Measurements from ENCODE around the gene BLMH.

BLMH gene, protein sequence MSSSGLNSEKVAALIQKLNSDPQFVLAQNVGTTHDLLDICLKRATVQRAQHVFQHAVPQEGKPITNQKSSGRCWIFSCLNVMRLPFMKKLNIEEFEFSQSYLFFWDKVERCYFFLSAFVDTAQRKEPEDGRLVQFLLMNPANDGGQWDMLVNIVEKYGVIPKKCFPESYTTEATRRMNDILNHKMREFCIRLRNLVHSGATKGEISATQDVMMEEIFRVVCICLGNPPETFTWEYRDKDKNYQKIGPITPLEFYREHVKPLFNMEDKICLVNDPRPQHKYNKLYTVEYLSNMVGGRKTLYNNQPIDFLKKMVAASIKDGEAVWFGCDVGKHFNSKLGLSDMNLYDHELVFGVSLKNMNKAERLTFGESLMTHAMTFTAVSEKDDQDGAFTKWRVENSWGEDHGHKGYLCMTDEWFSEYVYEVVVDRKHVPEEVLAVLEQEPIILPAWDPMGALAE

DNA sequence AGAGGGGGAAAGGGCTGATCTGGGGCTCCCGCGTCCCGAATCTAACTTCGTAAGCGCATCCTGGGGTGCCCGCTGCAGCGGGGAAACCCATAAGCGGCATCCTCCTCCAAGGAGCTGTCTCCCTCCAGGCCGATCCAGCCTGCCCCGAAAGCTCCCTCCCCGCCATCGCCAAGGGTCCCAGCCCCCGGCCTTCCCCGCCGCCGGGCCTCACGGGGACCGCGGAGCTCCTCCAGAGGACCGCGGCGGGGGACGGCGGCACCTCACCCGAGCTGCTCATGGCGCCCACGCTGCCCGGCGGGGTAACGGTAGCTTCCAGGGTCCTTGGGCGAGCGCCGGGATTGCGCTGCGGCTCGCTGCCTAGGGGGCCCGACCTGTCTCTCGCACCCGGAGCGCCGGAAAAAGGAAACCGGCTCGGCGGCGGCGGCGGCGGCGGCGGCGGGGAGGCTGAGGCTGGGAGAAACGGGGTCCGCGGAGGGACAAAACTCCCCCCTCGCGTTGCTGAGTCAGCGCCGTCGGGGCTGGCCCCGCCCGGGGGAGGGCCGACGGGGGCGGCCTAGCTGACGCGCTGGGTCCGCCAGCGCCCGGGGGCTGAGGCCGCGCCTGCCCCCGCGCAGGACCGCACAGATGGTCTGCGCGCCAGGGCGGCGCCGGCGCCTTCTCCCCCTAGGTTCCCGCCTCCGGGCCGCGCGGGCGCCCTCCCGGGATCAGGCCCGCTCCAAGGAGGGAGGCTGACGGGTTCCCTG lies at the start of gene BLMH:
Gene BLMH, minus strand, starts transcription at position 402 of the 743 bp plus-strand sequence. Its CDS starts 125 bp downstream, at position 277.
- peak; percentile 79 for DNase-seq

DNA sequence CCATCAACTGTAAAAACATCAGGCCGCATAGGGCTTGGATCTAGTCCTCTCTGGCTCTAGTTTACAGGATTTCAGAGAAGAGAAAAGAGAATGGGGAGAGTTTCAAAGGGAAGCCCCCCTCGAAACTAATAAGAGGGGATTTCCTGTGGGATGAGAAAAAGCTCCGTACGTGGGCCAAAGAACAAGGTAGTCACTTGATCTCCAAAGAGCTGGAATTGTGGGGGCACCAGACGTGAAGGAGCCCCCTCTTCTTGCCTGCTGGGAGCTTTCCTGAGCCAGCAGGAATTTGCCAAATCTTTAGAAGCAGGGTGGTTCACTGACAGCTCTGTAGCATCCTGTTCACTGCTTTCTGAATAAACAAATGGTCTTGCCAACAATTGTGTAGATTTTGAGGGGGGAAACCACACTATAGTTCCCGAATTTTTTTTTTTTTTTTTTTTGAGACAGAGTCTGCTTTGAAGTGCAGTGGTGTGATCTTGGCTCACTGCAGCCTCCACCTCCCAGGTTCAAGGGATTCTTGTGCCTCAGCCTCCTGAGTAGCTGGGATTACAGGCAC lies 49.1 kb upstream of the BLMH start:
- no peak for DNase-seq

DNA sequence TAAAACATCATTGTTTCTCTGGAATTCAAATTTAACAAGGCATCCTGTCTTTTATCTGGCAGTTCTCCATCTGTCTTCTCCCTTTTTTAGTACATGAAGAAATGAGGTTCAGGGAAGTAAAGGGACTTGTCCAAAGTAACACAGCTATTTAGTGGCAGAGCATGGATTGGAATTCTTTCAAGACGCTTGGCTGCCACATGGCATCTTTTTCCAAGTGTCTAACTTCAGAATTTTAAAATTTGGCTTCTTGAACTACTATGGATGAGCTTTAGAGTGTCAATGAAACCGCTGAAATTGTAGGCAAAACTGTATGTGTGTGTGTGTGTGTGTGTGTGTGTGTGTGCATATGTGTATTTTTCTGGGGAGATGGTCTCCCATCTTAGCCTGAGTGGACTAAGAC lies 47.3 kb upstream of the BLMH start:
- DNase-seq = no peak

DNA sequence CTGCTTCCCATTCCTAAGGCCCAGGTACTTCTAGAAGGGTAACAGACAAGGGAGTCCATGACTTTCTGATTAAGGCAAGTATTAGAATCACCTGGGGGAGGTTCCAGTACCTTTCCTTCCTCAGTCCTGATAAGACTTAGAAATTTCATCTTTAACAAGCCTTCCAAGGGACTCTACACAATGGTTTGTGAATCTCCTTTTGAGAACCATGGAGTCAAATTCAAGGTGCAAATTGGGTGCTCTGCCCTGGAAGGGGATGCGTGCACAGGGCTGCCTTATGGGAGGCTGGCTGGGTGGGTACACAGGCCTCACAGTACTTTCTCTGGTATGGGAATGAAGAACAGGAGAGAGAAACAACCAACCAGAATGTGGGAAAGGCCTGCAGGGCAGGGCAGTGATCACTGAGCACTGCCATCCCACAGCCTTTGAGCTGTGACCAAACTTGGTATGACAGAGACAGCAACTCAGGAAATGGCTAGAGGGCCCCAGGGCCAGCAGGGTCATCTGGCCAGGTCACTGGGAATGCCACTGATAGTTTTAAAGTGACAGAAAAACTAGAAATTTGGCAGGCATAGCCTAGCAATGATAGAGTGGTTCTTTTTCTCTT lies 45.8 kb upstream of the BLMH start:
- no peak for DNase-seq

DNA sequence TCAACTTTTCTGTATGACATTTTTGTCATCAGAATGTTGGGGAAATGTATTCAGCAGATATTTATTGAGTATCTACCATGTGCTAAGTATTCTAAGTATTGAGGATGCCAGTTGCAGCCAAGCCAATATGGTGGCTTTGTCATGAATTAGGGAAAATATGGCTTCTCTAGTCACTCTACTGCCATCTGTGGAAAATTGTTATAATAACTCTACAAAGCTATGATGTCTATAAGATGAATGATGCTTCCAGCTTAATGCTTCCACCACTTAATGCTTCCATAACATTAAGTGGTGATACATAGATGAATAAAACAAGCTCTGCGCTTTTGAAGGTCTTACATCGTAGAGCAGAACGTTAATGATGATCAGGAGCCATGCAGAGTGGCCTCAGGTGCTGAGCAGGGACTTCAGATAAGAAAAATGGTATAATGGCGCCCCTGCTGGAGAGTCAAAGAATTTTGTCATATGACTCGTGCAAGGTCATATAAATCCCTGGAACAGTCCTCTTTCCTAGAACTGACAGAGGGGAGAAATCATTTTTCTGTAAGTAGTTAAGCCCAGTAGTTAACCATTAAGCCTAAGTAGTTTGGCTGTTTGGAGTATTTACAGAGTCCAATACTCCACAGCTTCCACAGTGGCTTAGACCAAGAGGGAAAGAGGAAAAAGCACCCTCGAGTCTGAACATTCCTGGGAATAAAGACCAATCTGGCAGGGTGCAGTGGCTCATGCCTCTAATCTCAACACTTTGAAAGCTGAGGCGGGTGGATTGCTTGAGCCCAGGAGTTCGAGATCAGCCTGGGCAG lies 44.8 kb upstream of the BLMH start:
- peak; percentile 60 for DNase-seq

DNA sequence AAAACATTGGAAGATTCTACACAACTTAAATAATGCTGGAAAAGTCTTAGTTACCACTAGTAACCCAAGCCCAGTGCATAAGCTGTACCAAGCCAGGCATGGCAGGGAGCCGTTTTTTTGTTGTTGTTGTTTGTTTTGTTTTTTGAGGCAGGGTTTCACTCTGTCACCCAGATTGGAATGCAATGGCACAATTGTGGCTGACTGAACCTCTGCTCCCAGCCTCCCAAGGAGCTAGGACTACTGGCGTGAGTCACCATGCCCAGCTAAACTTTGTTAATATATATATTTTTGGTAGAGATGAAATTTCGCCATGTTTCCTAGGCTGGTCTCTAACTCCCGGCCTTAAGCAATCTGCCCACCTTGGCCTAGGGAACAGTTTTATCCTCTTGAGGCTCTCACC lies 42.7 kb upstream of the BLMH start:
- DNase-seq = no peak

DNA sequence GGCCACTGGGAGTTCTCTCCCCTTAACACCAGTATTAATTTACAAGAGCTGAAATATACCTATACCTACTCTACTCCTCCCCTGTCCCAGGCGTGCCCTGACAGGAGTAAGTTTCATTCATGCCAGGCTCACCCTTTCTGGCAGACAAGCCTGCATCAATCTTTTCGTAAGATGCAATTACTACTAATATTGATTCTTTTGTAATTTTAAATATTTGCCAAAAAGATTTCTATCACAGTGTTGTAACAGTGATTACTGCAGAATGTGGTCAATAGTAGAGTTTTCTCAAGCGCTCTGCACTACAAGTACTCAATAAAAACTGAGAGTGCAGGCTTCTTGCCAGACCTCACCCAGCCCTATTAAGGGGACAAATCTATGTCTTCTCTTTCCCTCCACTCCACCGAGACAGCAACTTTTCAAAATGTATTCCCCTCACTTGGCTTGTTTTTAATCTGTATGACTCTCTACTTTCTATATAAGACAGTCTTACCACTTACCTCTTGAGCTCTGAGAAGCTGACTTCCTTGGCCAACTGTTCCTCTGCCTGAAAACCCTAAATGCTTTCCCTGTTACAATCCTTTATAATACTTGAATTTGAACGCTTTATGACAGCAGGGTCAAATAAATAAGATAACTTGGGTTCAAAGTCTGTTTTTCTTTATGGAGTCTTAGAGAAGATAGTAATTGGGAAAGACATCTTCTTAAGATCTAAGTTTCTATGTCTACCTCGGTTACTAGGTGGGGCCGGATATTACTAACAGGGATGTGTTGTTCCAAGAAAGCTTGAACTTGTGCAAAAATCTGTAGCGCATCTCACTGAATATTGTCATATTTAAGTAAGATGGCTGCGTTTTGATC lies 42.0 kb upstream of the BLMH start, which contains the start of gene TMIGD1:
Gene TMIGD1, minus strand, starts transcription at position 555 of the 858 bp plus-strand sequence. CDS start 1,924 bp downstream, outside the sequence.
- DNase-seq = no peak

DNA sequence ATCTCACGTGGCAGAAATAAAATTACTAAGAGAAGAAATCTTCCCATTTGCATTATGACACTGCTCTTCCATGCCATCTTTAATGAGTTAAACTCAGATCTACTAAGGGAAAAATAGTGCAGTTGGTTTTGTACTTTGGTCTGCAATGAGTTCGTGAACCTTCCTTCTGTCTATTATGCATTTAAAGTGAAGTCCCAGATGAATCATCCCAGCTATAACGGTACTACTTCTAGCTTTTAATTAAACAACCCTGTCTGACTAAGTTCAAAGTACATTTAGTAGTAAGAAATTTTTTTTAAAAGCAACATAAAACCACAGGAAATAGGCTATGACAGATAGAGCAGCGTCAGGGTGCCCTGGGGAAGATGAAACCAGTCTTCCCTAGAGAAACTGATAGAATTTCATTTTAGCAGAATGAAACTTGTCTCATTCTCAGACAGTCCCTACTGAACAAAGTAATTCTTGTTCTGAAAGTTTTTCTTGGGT lies 40.4 kb upstream of the BLMH start:
- DNase-seq = peak; percentile 31

DNA sequence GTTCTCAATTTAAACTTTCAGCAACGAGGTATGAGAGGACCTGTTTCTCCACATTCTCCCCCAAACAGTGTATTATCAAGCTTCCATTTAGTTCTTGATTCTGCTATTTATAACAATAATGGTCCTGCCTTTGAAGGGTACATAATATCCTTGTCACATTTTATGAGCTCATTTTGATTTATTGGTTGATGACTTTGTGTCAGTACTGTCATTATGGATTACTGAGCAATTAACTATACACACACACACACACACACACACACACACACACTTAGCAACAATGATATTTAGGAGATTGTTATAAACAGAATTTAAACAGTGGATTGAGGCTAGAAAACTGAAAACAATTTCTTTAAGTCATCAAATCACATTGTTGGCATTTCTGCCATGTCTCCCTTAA lies 35.1 kb upstream of the BLMH start:
- no peak for DNase-seq

DNA sequence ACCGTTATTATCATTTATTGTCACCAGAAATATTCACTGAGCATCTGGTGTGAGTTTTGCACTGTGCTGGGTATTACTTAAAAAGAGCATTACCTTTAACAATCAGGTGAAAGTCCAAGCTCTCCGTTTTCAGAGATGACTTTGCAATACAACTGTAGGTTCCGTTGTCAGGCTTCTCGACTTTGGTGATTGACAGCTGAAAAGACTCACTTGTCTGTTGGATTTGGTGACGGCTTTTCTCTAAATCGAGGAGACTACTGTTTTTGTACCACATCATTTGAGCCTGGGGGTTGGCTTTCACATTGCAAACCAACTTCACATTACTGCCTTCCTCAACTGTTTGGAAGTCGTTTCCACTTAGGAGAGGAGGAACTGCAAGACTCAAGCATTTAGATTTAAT lies 33.0 kb upstream of the BLMH start:
- no peak for DNase-seq

DNA sequence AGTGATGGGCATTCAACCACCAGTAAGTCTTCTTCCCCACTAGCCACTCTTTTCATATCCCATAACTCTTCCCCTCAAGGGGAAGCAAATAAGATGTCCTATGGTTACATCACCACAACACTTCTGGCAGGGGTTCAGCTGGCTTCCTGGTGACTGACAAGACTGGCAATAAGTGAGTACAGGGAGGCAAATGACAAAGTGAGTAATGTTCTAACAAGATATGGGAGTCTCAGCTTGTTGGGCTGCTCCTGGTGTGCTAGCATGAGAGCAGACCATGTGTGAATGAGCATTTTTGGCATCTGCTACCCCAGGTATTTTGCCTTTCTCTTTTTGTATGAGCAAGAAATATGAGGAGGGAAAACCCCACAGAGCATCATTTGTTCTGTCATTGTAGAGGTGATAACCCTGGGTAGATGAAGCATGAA lies 32.2 kb upstream of the BLMH start:
- peak; percentile 20 for DNase-seq

DNA sequence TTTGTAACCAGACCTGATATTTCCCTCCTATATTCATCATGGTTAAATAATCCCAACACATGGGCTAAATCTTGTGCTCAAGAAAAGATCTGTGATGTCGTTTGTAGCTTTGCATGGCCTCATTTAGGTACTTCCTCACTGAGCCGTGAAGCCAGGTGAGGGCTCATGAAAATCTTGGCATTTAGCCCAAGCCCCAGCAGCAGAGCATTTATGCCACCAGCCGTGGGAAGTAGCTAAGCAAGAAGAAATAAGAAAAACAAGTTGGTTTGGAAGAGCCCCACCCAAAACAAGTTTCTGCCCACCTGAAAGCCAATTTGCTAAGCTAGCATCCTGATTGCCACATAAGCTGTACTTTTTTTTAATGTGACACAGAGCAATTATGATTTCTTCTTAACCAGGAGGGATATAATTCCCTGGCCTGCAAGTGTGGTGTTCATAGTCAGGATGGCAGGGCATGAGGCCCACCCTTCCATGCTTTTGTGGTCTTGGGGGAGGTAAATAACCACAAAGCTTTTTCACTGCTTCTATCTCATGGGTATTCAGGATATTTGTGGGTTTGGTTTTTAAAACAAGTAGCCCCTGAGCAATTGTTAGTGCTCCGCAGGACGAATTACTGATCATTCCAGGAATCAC lies 31.6 kb upstream of the BLMH start:
- DNase-seq = peak; percentile 35

DNA sequence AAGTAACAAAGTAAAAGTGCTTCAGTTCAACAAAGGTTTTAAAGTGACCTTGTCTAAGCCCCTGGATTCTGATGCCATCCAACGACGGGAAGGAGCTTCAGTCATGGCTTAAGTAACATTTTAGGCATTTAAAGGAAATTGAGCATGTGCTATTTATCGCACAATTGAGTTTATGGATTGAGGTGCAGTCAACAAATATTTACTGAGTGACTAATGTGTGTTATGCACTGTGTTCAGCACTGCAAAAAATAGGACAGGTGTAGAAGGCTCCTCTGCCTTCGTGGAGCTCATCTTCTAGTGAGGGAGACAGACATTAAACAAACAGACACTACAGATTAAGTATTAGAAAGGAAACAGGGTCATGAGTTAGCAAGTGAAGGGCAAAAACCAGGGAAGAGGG lies 29.6 kb upstream of the BLMH start:
- DNase-seq = no peak

DNA sequence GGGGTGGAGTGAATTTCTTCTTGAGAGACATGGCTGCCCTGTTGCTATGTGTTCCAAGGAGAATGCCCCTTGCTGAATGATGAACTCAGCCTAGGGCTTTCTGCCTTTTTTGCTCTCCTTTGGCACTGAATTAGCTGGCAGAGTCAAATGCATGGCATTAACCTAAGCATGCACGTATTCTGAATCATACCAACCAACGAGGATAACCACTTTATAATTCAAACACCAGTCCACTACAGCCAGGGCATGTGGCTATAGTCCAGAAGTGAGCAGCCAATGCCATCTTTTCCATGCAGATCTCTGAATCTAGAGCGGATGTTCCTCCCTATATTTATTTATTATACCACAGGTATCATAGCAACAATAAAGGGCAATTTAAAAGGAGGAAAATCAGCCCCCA lies 26.4 kb upstream of the BLMH start:
- DNase-seq = no peak

DNA sequence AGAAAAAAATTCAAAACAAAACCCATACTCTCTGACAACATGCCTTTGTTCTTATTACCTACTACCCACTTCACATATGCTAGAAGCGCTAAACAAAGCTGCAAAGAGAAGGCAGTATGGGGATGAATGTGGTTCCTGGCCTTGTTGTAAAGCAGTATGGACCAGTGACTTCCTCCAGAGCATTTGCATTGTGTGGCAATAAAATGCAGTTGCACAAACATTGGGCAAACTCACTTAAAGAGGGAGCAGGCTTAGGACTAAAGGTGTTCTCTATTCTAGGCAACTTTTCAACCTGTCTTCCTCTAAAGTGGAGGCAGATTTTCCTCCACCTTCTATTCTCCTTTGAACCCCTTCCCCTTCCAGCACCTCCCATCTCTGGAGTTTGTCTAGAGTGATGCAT lies 25.0 kb upstream of the BLMH start:
- DNase-seq = no peak

DNA sequence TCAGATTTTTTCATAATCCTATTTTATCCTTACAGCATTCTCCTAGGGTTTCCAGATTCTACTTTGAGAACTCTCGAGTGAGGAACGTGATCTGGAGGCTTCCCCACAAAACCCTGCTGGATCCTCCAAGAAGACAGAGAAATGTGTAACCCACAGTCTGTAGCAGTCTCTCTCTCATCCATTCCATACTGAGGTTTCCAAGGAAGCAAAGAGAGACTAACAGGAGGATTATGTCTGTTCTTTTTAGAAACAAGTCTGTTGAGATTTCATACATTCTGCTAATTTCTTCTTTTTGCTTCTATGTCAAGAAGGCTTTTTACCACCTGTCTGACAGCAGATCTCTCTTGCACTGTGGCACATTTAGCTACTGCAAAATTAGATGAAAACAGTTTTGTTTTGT lies 23.4 kb upstream of the BLMH start:
- no peak for DNase-seq

DNA sequence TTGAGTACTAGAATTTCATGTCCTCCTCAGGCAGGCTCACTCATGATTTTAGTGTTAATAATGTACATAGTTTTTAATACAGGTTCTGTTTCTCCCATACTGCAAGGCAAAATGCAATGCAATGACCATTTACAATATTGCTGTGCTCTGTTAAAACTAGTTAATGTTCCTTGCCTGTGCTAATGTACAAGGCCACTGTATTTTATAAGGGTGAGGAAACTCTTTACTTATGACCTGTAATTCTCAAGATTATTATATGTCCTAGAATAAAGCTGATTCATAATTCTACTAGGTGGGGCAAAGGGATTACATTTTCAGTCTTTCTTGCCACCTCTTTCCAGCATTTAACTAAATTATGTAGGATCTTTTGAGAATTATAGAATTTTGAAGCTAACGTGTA lies 22.7 kb upstream of the BLMH start:
- DNase-seq = no peak

DNA sequence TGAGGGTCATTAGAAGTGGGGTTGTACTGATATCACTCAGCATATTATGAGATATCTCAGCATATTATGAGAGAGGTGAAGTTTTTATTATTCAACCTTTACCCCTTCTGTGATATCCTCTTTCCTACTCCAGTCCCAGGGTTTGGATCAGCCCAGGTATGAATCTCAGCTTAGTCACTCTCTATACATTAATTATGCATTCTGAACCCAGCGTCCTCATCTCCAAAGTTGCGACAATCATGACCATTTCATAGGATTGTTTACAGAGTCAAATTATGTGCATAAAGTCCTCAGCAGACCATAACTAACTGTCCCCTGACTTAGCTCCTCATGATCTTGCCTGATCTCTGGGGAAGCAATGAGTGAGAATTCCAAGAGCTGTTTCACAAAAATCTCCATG lies 20.5 kb upstream of the BLMH start:
- no peak for DNase-seq

DNA sequence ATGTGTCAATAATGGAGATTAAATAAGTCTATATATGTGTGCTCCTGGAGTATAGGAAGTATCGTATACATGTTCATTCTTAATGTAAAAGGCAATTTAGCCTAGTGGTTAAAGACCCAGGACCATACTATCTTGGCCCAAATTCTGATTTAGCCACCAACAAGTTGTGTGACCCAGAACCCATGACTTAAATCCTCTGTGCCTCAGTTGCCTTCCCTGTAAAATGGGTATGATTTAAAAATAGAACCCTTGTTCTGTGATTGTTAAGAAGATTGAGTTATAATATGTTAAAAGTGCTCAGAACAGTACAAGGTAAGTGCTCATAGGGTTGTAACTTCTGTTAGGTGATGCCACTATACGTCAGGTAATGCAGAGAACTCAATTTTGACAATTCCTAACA lies 18.8 kb upstream of the BLMH start:
- DNase-seq = no peak

DNA sequence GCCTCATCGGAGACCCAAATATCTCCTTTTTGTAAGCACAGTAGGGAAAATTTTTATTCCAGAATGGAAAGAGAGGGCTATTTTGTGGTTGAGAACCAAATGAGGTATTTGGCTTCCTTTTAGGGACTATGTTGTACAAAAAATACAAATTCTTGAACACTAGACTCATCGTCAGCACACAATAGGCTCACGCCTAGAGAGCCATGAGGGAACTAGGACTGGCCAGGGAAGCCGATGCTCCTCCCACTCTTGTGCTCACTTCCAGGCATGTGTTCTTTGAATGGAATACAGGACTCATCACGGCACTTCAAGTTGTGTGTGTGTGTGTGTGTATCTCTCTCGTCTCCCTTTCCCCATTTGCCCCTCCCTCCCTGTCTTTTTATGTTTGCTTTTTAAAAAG lies 17.8 kb upstream of the BLMH start:
- DNase-seq = no peak

DNA sequence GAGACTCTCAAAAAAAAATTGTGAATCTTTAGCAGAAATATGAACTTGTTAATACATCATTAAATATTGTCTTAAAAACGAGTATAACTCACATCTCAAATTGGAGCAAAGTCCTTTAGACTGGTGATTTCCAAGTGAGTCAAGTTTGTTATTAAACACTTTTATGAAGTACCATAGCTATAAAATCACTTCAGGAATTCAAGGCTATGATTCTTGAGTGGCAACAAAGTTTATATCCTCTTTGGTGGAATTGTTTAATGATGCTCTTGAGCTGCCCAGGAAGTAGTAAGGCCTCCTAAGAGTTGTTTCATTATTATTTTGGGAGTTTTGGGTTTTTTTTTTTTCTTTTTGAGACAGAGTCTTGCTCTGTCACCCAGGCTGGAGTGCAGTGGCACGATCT lies 16.7 kb upstream of the BLMH start:
- no peak for DNase-seq

All from activated gamma-delta T cell treated with Interleukin-2 at 50 U/mL for 16 hours (primary cell).